HG02943 (cell line): ENCODE measurements around the gene ZNF189.

Source experiments
- ATAC-seq: cut with Tn5 transposase; IDR thresholded peaks from one replicate; pipeline ENCODE4 v1.9.1; 2021; ENCODE audit warnings: mild to moderate bottlenecking, low read depth, moderate library complexity; ENCODE audit not compliant: unreplicated experiment

ZNF189 gene

GRCh38 chr9:101398068-101398929, at the start of gene ZNF189, which contains the start of gene MRPL50:
TSS of gene ZNF189 (plus strand) at chr9:101398851. CDS start at chr9:101399157, 306 bp downstream.
TSS of gene MRPL50 (minus strand) at chr9:101398618. CDS start at chr9:101398592, 26 bp downstream.
- ATAC-seq: peak; percentile 99

DNA sequence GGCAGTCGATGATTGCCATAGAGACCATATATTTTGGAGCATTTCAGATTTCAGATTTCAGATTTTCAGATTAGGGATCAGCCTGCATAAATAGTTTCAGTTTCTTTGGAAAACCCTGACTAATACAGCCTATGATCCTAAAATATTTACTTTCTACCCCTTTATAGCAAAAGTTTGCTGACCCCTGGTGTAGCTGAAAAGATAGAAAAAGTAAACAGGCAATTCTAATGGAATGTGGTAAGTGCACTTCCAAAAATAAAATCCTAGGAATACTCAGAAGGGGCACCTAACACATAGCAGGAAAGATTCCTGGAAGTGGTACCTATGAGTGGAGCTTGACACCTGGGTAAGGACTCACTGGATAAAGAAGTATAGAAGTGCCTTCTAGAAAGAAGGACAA, 48.4 kb upstream of the ZNF189 start:
- no peak for ATAC-seq

DNA sequence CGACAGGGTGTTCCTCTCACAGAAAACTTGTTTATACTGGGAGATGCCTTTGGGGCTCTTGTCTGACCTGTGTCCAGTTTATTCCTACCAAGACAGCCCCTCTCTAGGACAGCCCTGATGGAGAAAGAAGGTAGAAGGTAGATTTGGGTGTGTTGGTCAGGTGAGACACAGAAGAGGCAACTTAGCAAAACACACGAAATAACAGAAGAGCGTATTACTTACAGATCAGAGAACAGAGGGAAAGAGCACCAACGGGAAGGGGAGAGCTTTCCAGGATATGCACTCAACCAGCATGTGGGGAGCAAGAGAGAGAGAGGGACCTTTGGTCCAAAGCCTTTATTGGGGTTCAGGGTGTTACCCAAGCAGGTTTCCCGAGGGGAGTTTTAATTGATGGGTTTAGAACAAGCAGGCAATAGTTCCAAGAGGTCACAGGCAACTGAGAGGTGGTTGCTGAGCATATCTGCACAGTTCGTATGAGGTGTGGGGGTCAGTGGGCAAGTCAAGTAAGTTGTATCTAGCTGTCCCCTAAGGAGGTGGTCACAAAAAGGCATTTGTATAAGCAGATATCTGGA, 45.7 kb upstream of the ZNF189 start:
- ATAC-seq: no peak

DNA sequence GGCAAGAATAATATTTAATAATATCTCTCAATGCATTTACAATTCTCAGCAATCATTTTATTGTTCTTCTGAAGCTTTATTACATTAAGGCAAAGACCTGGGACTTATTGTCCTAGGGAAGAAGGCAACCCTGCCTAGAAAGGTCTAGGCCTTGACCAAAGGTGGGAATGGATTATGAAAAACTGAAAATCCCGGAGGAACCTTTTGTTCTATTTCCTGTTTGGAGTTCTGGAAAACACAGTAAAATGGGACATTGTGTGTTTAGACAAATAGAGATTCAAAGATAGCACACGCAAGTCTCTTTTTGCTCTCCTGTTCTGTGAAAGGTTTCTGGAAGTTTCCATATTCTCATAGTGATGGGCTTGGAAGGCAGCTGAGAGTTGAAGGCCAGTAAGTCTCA, 45.0 kb upstream of the ZNF189 start:
- ATAC-seq: no peak

- ATAC-seq: no peak
Measured at GRCh38 chr9:101354143-101354764, 44.4 kb upstream of the ZNF189 start.

DNA sequence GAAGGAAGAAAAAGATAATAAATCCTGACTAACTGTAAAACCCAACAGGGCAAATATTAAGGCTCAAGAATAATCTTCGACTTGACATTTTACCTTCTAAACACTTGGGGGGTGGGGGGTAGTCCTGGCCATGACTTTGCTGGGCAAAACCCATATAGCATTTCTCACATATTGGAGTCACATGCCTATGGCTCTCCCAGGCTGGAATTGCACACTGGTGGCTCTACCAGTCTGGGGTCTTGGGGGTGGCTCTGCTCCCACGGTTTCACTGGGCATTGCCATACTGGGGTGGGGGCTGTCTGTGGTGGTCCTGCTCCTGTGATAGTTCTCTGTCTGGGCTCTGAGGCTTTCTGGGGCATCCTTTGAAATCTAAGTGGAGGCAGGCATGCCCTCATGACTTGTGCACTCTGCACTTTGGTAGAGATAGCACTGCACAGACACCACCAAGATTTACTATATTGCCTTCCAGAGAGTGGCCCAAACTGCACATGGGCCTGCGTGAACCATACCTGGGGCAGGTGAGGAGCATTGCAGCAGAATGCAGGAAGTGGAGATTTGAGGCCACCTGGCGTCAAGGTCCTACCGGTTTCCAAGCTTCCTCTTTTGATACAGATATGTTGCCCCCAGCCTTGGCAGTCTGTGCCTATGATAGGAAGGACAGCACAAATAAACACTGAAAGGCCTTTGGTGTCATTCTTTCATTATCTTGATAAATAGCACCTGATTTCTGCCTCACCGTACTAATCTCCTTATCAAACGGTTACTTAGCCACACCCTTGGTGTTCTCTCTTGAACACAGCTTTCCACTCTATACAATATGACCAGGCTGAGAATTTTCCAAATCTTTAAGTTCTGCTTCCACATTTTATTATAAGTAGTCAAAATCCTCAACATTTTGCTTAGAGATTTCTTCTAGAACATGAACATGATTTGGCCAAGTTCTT, 43.6 kb upstream of the ZNF189 start:
- no peak for ATAC-seq

DNA sequence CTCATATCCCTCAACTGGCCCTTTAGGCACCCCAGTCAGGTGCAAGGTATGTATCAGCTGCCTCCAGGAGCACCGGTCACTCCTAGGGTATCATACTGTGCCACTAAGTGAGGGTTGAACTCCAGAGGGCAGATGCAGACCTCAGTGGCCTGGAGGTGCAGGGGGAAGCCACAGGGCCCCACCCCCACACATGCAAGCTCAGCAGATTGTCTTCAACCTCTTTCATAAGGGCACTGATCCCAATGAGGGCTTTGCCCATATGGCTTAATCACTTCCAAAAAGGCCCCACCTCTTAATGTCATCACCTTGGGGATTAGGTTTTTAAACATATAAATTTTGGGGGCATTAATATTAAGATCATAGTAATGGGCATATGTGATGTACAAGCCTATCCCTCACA, 42.0 kb upstream of the ZNF189 start:
- no peak for ATAC-seq

- no peak for ATAC-seq
Measured at GRCh38 chr9:101359679-101360078, 39.0 kb upstream of the ZNF189 start.

GRCh38 chr9:101360647-101361046, 38.0 kb upstream of the ZNF189 start:
- no peak for ATAC-seq

DNA sequence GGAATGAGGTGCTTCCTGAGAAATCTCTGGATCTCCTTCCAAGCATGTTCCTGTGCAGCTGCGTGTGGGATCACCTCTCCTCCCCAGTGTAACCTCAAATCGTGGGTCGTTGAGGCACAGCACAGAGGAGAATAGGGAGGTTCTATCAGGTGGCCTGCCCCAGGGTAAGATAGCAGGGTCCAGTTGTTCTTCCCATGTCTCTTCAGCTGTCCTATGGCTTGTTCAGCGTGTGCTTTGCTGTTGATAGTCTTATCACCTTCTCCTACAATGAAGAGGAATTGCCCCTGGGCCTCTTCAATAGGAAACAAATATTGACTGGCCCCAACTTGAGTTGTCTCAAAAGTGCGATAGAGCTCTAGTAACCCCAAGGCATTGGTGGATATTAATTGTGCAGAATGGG, 36.2 kb upstream of the ZNF189 start:
- no peak for ATAC-seq

GRCh38 chr9:101365181-101365580, 33.5 kb upstream of the ZNF189 start:
- no peak for ATAC-seq

DNA sequence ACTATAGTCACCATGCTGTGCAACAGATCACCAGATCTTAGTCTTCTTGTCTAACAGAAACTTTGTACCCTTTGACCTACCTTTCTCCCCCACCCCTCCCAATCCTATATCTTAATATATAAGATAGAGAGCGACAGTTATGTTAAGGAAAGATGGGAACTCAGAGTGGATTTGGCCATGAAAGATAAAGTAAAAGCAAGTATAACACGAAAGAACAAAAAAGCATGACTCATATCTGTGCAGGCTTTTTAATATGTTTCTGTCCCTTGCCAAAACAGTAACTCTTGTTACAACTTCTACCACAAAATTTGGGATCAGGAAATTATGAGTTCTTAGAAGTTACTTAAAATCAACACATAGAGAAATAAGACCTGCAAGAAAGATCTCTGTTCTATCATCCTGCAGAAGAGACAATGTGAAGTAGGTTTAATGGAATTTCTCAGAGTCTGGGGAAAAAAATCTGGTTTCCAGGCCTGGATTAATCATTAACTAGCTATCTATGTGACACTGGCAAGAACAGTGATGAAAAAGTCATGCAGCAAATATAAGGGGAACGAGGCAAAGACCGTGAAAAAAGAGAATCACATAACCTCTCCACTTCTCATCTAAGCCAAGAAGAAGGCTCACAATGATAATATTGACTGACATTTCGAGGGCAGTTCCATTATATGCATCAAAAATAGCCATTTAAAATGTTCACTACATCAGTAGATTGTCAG, 32.5 kb upstream of the ZNF189 start:
- ATAC-seq: no peak

DNA sequence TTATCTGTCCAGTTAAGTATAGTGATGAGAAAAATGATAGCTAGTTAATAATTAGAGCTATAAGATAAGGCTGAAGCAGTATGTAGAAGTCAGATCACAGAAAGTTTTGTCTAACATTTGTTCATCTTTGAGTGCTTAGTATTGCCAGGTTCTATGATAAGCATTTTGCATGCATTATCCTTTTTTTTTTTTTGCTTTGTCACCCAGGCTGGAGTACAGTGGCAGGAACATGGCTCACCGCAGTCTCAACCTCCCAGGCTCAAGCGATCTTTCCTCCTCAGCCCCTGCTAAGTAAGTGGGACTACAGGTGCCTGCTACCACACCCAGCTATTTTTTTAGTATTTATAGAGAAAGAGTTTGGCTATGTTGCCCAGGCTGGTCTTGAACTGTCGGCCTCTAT, 31.3 kb upstream of the ZNF189 start:
- no peak for ATAC-seq

GRCh38 chr9:101369286-101369685, 29.4 kb upstream of the ZNF189 start:
- ATAC-seq: no peak

- ATAC-seq: no peak
Measured at GRCh38 chr9:101369884-101370531, 28.6 kb upstream of the ZNF189 start.

DNA sequence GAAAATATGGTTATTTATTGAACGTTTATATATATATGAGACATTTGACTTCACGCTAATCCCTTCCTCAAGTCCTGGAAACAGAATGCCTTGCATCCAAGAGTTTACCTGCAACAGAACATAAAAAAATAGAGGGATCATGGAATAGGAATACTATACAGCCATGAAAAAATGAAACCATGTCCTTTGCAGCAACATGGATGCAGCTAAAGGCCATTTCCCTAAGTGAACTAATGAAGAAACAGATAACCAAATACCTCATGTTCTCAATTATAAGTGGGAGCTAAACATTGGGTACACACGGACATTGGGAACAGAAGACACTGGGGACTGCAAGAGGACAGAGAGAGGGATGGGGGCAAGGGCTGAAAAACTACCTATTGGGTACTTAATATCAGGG, 26.8 kb upstream of the ZNF189 start:
- no peak for ATAC-seq

GRCh38 chr9:101372327-101373118, 26.1 kb upstream of the ZNF189 start:
- ATAC-seq: no peak

DNA sequence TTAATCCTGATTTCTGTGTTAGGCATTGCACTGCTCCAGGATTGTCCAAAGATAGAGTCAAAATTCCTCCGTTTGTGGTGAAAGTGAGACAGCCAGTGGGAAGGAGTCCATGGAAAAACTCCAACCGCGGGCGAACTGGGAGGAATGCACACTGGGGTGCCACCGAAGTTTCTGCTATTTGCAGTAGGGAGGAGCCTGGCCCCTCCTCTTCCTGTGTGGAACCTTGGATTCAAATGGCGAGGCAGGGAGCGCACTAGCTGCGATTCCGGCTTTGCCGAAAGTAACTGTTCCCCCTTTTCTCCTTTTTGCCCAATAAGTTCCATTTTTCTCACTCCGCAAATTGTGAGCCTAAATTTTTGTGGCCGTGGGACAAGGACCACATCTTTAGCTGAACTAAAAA, 23.1 kb upstream of the ZNF189 start:
- ATAC-seq: no peak
